Left ventricle myocardium inferior (tissue), 1 donor: ENCODE measurements around the gene PAX5. TPM values are rescaled to one million over a fixed set of nuclear protein-coding genes. Genes with fewer than 3 reads are reported as not detected.

ENCODE experiments used
- DNase-seq: peaks from one replicate; pipeline ENCODE4 v3.0.0-alpha.2; 2020
- H3K27ac ChIP-seq: fragments of 200-600 bp; replicated peaks from 2 replicates; pipeline ENCODE4 v1.8.0; 2021
- H3K27me3 ChIP-seq: fragments of 200-600 bp; 2 replicates; pipeline ENCODE4 v1.8.0; 2021; ENCODE audit warnings: low read depth
- H3K36me3 ChIP-seq: fragments of 200-600 bp; 2 replicates; pipeline ENCODE4 v1.8.0; 2021
- H3K4me1 ChIP-seq: fragments of 200-600 bp; 2 replicates; pipeline ENCODE4 v1.8.0; 2021
- H3K4me3 ChIP-seq: fragments of 200-600 bp; 2 replicates; pipeline ENCODE4 v1.8.0; 2021; ENCODE audit warnings: mild to moderate bottlenecking, moderate library complexity
- H3K9me3 ChIP-seq: fragments of 200-600 bp; replicated peaks from 2 replicates; pipeline ENCODE4 v1.8.0; 2021
- intact Hi-C: fragments of 100-400 bp; cut with micrococcal nuclease; formaldehyde crosslinking; loops from one replicate; pipeline ENCODE4 v1.11.0; 2022
- total RNA-seq: library from RNA; stranded (reverse); fragmentation: NEBNext Ultra II Directional; extraction: Animal tissue kit (Norgen Biotek cat#: 25700); gene quantifications from one replicate; pipeline ENCODE4 v1.2.1, GENCODE V29; 2021
- TF ChIP-seq, protein P1 (sequence below): fragments of 200-600 bp; IDR thresholded peaks from 2 replicates; pipeline ENCODE4 v1.8.0; 2021; ENCODE audit warnings: antibody characterized with exemption, mild to moderate bottlenecking, borderline replicate concordance
- donor health status: DM: no; HTN: yes; CAD: no; lungs with severe emphysema.

PAX5 gene
- total RNA-seq, 1 donor from 2014 or later, result not detected

DNA sequence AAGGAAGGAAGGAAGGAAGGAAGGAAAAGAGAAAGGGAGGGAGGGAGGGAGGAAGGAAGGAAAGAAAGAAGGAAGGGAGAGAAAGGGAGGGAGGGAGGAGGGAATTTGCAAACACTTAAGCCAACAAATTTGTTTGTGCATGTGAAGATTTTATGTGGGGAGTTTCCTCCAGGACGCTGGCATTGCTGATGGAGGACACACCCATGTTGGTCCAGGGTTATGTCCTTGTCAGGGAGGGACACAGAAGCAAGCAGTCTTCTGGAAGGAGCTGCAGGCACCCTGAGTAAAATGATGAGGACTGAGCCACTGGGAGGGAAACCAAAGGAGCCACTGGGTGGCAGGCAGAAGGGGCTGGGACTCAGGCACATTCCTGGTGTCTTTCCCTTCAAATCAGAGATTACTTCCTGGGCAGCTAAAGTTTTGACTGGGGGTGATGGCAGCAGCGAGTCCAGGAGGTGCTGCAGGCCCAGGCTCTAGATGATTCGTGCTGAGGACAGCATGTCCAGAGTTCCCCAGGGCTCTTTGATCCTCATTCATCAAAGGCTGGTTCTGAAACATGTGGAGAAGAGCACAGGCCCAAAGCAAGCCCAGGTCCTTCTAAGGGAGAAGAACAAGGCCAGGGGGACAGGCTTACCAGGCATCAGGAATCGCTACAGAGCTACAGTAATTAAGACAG lies 109.2 kb downstream of the PAX5 start:
- intact Hi-C loops, result no loop called here
- Histone ChIP-seq H3K27me3 (peaks cover 82% of the 10 kb centered on the region), H3K4me1 (no peaks in the 10 kb centered on the region), H3K4me3 (no peak overlapping the region), H3K9me3 (no peaks in the 10 kb centered on the region), H3K36me3 (no peaks in the 10 kb centered on the region), H3K27ac (no peak overlapping the region)
- DNase-seq, result no peak
- TF ChIP-seq, protein P1, sequence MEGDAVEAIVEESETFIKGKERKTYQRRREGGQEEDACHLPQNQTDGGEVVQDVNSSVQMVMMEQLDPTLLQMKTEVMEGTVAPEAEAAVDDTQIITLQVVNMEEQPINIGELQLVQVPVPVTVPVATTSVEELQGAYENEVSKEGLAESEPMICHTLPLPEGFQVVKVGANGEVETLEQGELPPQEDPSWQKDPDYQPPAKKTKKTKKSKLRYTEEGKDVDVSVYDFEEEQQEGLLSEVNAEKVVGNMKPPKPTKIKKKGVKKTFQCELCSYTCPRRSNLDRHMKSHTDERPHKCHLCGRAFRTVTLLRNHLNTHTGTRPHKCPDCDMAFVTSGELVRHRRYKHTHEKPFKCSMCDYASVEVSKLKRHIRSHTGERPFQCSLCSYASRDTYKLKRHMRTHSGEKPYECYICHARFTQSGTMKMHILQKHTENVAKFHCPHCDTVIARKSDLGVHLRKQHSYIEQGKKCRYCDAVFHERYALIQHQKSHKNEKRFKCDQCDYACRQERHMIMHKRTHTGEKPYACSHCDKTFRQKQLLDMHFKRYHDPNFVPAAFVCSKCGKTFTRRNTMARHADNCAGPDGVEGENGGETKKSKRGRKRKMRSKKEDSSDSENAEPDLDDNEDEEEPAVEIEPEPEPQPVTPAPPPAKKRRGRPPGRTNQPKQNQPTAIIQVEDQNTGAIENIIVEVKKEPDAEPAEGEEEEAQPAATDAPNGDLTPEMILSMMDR, result no peak

DNA sequence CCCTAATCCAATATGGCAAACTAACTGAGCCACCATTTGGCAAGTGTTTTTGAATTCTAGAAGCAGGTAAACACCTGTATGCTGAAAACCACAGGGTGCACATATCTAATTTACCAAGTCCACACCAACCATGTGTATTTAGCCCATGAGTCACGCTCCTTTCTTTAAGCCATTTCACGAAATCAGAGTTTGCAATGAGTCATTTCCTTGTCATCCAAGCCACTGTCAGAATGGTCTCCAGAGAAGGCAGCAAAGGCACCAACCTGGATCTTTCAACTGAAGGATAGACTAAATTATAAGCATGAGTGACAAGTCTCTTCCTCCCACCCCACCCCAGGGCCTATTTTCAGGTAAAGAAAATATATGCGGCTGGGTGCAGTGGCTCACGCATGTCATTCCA lies 110.0 kb downstream of the PAX5 start:
- Histone ChIP-seq H3K36me3 (no peaks in the 10 kb centered on the region), H3K27ac (no peak overlapping the region), H3K27me3 (peaks cover 83% of the 10 kb centered on the region), H3K4me3 (no peak overlapping the region), H3K4me1 (no peaks in the 10 kb centered on the region), H3K9me3 (peaks cover 4% of the 10 kb centered on the region)
- TF ChIP-seq, protein P1, result no peak
- intact Hi-C loops, result no loop called here
- no peak for DNase-seq

DNA sequence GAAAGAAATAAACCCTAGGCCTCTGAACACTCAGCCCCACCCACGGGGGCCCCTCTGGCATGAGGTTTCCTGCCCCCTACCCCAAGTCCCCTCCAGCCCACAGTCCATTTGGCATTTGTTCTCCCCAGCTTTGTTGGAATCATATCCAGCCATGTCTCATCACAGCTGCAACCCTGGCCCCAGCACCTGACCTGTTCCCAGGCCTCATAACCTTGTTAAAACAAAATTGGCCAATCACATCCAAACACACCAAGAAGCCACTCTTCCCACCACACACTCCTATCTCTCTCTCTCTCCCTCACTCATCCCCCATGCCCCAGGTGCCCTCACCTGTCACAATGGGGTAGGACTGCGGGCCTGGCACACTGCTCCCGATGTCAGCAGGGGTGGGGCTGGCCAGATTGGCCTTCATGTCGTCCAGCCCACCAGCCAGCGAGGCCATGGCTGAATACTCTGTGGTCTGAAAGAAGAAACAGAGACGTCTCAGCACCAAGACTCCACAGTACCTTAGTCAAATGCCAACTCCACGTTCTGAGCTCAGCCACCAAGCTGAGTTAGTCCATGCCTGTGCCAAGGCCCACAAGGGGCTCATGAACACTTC lies 110.9 kb downstream of the PAX5 start:
- no peak for DNase-seq
- TF ChIP-seq, protein P1, result no peak
- Histone ChIP-seq H3K4me1 (no peaks in the 10 kb centered on the region), H3K27ac (no peak overlapping the region), H3K9me3 (peaks cover 8% of the 10 kb centered on the region), H3K36me3 (no peaks in the 10 kb centered on the region), H3K4me3 (no peak overlapping the region), H3K27me3 (peaks cover 84% of the 10 kb centered on the region)
- intact Hi-C loops, result no loop called here

DNA sequence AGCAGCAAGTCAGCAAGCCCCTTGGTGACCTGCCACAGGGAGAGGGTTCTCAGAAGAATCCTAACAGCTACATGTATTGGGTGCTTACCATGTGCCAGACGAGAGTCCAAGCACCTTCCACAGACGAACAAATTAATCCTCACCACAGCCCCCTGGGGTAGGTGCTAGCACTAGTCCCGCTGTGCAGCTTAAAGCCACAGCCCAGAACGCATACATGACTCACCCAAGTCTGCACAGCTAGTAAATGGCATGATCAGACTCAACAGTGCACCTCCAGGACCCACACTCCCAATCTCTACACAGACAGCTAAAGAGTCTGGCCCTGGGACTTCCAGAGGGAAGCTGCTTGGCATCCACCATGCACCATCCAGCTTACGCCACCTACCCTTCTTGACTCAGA lies 111.5 kb downstream of the PAX5 start:
- no peak for DNase-seq
- peaks cover 87% of the 10 kb centered on the region for H3K27me3 ChIP-seq
- no peaks in the 10 kb centered on the region for H3K4me1 ChIP-seq
- TF ChIP-seq, protein P1, result no peak
- H3K36me3 ChIP-seq, result no peaks in the 10 kb centered on the region
- no peak overlapping the region for H3K4me3 ChIP-seq
- intact Hi-C loops, result no loop called here
- peaks cover 8% of the 10 kb centered on the region for H3K9me3 ChIP-seq
- H3K27ac ChIP-seq, result no peak overlapping the region

DNA sequence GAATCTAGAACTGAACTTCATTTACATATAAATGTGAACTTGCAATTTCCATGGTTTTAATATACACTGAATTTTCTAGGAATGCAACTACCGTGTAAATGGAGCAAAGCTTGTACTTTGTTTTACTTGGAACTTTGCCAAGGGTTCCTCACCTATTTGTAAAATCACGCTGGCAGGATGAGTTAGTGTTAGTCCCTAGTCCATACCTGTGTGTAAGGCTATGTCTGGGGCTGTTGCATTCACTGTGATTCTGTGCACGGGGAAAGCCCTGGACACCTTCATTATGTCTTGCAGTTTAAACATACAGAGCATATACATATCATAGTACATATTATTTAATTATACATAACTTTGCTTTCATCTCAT lies 119.9 kb downstream of the PAX5 start:
- no peak for DNase-seq
- no peaks in the 10 kb centered on the region for H3K36me3 ChIP-seq
- no peak overlapping the region for H3K4me3 ChIP-seq
- intact Hi-C loops, result no loop called here
- TF ChIP-seq, protein P1, result no peak
- peaks cover 19% of the 10 kb centered on the region for H3K9me3 ChIP-seq
- H3K27me3 ChIP-seq, result peaks cover 70% of the 10 kb centered on the region
- H3K27ac ChIP-seq, result no peak overlapping the region
- H3K4me1 ChIP-seq, result no peaks in the 10 kb centered on the region
